HepG2 (cell line): Measurements from ENCODE around the gene EMID1. TPM values are rescaled to one million over a fixed set of nuclear protein-coding genes. Genes with fewer than 3 reads are reported as not detected.
A peak's percentile ranks its signal among the peaks of the same experiment; 100 is the strongest.

Experiments used
- ATF4 ChIP-seq, 2 experiments: fragments of 450-650 bp in 1 of 2; sonication (generic) in 1 of 2; formaldehyde crosslinking; IDR thresholded peaks; 2 replicates each; pipeline versions ENCODE4 v1.5.0 to v1.8.0; 2020 to 2022; ENCODE audit warnings: mild to moderate bottlenecking in 1 of 2, missing genetic modification reagents in 1 of 2
- BCL3 ChIP-seq: sonication (generic); formaldehyde crosslinking; IDR thresholded peaks from 2 replicates; pipeline ENCODE4 v1.5.1; 2020; ENCODE audit warnings: mild to moderate bottlenecking, missing genetic modification reagents, moderate library complexity
- CEBPZ ChIP-seq: IDR thresholded peaks from 2 replicates; pipeline ENCODE4 v1.6.1; 2012; ENCODE audit warnings: low read length, improper control_type of control experiment
- FOXK1 ChIP-seq: sonication (generic); formaldehyde crosslinking; IDR thresholded peaks from 2 replicates; pipeline ENCODE4 v1.4.0; 2020; ENCODE audit warnings: low read depth, missing genetic modification reagents, borderline replicate concordance
- HNF4A ChIP-seq: sonication (generic); formaldehyde crosslinking; IDR thresholded peaks from 2 replicates; pipeline ENCODE4 v1.4.0; 2020; ENCODE audit warnings: missing genetic modification reagents
- JUND ChIP-seq: sonication (generic); formaldehyde crosslinking; IDR thresholded peaks from 2 replicates; pipeline ENCODE4 v1.8.0; 2022; ENCODE audit warnings: mild to moderate bottlenecking, missing genetic modification reagents
- ONECUT2 ChIP-seq: sonication (generic); formaldehyde crosslinking; IDR thresholded peaks from 2 replicates; pipeline ENCODE4 v1.4.0; 2020; ENCODE audit warnings: missing genetic modification reagents
- RELA ChIP-seq: sonication (generic); formaldehyde crosslinking; IDR thresholded peaks from 2 replicates; pipeline ENCODE4 v1.4.0; 2020; ENCODE audit warnings: missing genetic modification reagents
- RFXAP ChIP-seq: sonication (generic); formaldehyde crosslinking; IDR thresholded peaks from 2 replicates; pipeline ENCODE4 v1.4.0; 2020; ENCODE audit warnings: missing genetic modification reagents, borderline replicate concordance
- RXRB ChIP-seq: IDR thresholded peaks from 2 replicates; pipeline ENCODE4 v1.6.1; 2016; ENCODE audit warnings: borderline replicate concordance, missing genetic modification reagents, missing compliant biosample characterization
- SIN3A ChIP-seq: IDR thresholded peaks from 2 replicates; pipeline ENCODE4 v1.6.1; 2011; ENCODE audit warnings: low read depth, mild to moderate bottlenecking, control low read depth, low read length, borderline replicate concordance
- THAP7 ChIP-seq: sonication (generic); formaldehyde crosslinking; IDR thresholded peaks from 2 replicates; pipeline ENCODE4 v1.8.1; 2023; ENCODE audit warnings: mild to moderate bottlenecking, missing genetic modification reagents
- ZNF160 ChIP-seq: sonication (generic); formaldehyde crosslinking; IDR thresholded peaks from 2 replicates; pipeline ENCODE4 v1.8.0; 2022; ENCODE audit warnings: mild to moderate bottlenecking, inconsistent platforms, missing genetic modification reagents
- ZNF329 ChIP-seq: sonication (generic); formaldehyde crosslinking; IDR thresholded peaks from 2 replicates; pipeline ENCODE4 v1.9.0; 2021; ENCODE audit warnings: low read depth, mild to moderate bottlenecking, missing genetic modification reagents
- ZNF552 ChIP-seq: sonication (generic); formaldehyde crosslinking; IDR thresholded peaks from 2 replicates; pipeline ENCODE4 v1.9.0; 2022; ENCODE audit warnings: missing genetic modification reagents, mild to moderate bottlenecking, borderline replicate concordance
- ZNF709 ChIP-seq: sonication (generic); formaldehyde crosslinking; IDR thresholded peaks from 2 replicates; pipeline ENCODE4 v1.5.0; 2020; ENCODE audit warnings: mild to moderate bottlenecking, missing genetic modification reagents
- ZSCAN21 ChIP-seq: sonication (generic); formaldehyde crosslinking; IDR thresholded peaks from 2 replicates; pipeline ENCODE4 v1.8.0; 2022; ENCODE audit warnings: mild to moderate bottlenecking, missing genetic modification reagents, moderate library complexity, borderline replicate concordance
- polyA plus RNA-seq, 8 experiments: library from polyadenylated mRNA; depleted of rRNA in 3 of 8; stranded (reverse) in 7 of 8; unstranded in 1 of 8; fragments of >200 nt; fragmentation: Illumina TruSeq in 4 of 8; extraction: Trizol in 4 of 8; gene quantifications; 2 replicates each; pipeline versions ENCODE4 v1.2.1 to v1.2.3, GENCODE V29; 2011 to 2016; ENCODE audit warnings: low read depth in 4 of 8, missing spikeins in 1 of 8, mixed read lengths in 1 of 8; ENCODE audit not compliant: insufficient read depth in 1 of 8
- total RNA-seq, 5 experiments: library from RNA; depleted of rRNA; stranded (reverse); fragments of >200 nt; fragmentation: Illumina TruSeq; extraction: Trizol; gene quantifications; 2 replicates each; pipeline ENCODE4 v1.2.3, GENCODE V29; 2016; ENCODE audit warnings: low read depth in 1 of 5
- TF ChIP-seq, protein P1 (sequence below): IDR thresholded peaks from 2 replicates; pipeline ENCODE4 v1.6.1; 2016; ENCODE audit warnings: mild to moderate bottlenecking
- TF ChIP-seq, protein P2 (sequence below): sonication (generic); formaldehyde crosslinking; IDR thresholded peaks from 2 replicates; pipeline ENCODE4 v1.5.0; 2020; ENCODE audit warnings: mild to moderate bottlenecking, missing genetic modification reagents

The EMID1 gene
- total and polyA plus RNA-seq, 2 of the 13 experiments (the other 11 are each of a cell fraction or from before 2014, with no cell fraction given) = 0.45 to 0.82 TPM

DNA sequence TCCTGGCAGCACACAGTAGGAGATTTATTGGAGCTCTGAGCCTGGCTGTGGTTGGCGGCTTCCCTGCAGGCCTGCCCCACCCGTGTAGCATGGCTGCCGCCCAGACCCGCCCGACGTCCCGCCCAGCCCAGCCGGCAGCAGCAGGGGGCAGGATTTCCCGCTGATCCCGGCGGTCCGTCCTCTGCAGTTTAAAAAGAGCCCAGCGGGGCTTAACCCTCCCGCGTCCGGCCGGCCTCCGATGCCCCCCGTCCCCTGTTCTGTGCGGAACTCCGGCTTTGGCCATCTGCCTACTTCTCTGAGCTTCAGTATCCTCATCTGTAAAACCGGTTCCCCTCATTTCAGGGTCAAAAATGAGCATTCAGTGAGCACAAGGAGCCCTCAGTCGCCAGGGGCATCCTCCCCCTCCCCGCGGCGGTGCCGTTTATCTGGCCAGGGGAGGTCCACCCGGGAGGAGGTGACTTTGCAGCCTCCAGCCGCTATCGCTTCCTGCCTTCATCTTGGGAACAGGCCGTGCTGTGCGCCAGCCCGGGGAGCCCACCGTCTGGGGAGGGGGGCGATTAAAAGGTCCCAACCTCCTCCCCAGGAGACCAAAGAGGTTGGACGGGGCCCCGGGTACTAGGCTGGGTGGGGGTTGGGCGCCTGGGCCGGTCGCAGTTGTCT lies 100.6 kb downstream of the EMID1 start, which contains the start of gene GAS2L1 (continued):
- TF ChIP-seq CEBPZ (no peak), ZNF552 (CRISPR knock-in tag) (no peak), THAP7 (CRISPR knock-in tag) (0 out of 2 replicates have a peak, but pooled peaks have one; percentile 32), ZNF160 (no peak), ZSCAN21 (CRISPR knock-in tag) (peak; percentile 43; the same call in 1 of the 2 replicates), ZNF329 (CRISPR knock-in tag) (no peak), ZNF709 (CRISPR knock-in tag) (no peak), RFXAP (CRISPR knock-in tag) (no peak), BCL3 (CRISPR knock-in tag) (no peak), FOXK1 (no peak), SIN3A (no peak), JUND (CRISPR knock-in tag) (no peak), ONECUT2 (no peak), ATF4 (CRISPR knock-in tag; IDR thresholded peaks at IDR 0.05) (no peak), RXRB (CRISPR knock-in tag) (peak; percentile 40; the same call in 1 of the 2 replicates), RELA (CRISPR knock-in tag) (no peak), HNF4A (no peak)
- TF ChIP-seq, protein P1, sequence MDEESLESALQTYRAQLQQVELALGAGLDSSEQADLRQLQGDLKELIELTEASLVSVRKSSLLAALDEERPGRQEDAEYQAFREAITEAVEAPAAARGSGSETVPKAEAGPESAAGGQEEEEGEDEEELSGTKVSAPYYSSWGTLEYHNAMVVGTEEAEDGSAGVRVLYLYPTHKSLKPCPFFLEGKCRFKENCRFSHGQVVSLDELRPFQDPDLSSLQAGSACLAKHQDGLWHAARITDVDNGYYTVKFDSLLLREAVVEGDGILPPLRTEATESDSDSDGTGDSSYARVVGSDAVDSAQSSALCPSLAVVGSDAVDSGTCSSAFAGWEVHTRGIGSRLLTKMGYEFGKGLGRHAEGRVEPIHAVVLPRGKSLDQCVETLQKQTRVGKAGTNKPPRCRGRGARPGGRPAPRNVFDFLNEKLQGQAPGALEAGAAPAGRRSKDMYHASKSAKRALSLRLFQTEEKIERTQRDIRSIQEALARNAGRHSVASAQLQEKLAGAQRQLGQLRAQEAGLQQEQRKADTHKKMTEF (CRISPR knock-in tag) = peak; percentile 26; the same call in 1 of the 2 replicates
- TF ChIP-seq, protein P2, sequence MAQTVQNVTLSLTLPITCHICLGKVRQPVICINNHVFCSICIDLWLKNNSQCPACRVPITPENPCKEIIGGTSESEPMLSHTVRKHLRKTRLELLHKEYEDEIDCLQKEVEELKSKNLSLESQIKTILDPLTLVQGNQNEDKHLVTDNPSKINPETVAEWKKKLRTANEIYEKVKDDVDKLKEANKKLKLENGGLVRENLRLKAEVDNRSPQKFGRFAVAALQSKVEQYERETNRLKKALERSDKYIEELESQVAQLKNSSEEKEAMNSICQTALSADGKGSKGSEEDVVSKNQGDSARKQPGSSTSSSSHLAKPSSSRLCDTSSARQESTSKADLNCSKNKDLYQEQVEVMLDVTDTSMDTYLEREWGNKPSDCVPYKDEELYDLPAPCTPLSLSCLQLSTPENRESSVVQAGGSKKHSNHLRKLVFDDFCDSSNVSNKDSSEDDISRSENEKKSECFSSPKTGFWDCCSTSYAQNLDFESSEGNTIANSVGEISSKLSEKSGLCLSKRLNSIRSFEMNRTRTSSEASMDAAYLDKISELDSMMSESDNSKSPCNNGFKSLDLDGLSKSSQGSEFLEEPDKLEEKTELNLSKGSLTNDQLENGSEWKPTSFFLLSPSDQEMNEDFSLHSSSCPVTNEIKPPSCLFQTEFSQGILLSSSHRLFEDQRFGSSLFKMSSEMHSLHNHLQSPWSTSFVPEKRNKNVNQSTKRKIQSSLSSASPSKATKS = no peak; the same call in 1 of the 2 replicates
